Sciatic nerve (tissue), 2 donors: Measurements from ENCODE around the gene YTHDF2. TPM values are rescaled to one million over a fixed set of nuclear protein-coding genes. Genes with fewer than 3 reads are reported as not detected.
"Not testable (repeated sequence)": the region's sequence is repeated elsewhere in the genome, so short reads cannot be mapped to it uniquely, and the experiment has no call there.

ENCODE experiments used
- ATAC-seq: fragments of 200-7000 bp; cut with Tn5 transposase; one replicate; pipeline ENCODE4 v1.9.1; 2020; ENCODE audit warnings: mild to moderate bottlenecking, moderate library complexity
- DNase-seq: peaks from one replicate; pipeline ENCODE4 v3.0.0-alpha.2; 2020; ENCODE audit warnings: low spot score
- intact Hi-C: fragments of 100-400 bp; cut with DNase I; formaldehyde crosslinking; loops from one replicate; pipeline ENCODE4 v1.14.2; 2022
- total RNA-seq: library from RNA; stranded (reverse); fragmentation: NEBNext Ultra II Directional; extraction: Animal tissue kit (Norgen Biotek cat#: 25700); gene quantifications from one replicate; pipeline ENCODE4 v1.2.1, GENCODE V29; 2021
- donor health status: DM: no; HTN: no; CAD: no.
- donor health status: DM: no; HTN: no; CAD: no.

The YTHDF2 gene
- total RNA-seq, 1 donor from 2014 or later, result 51.8 TPM

DNA sequence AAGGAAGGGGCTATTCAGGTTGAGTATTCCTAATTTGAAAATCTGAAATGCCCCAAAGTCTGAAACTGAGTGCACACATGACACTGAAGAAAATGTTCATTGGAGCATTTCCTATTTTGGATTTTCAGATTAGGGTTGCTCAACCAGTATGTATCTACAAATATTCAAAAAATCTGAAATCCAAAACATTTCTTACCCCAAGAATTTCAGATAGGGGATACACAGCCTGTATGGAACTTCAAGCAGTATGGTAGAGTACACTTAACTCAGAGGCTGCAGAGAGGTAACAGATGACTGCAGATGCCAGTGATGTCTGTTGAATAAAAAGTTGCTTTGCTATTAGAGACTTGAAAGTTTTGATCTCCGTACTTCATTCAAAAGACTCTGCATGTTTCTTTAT, 19.0 kb downstream of the YTHDF2 start:
- ATAC-seq, result no peak
- intact Hi-C loops, result no loop called here
- no peak for DNase-seq

GRCh38 chr1:28756846-28757245, 20.1 kb downstream of the YTHDF2 start:
- no peak for ATAC-seq
- DNase-seq, result no peak
- intact Hi-C loops, result no loop called here

DNA sequence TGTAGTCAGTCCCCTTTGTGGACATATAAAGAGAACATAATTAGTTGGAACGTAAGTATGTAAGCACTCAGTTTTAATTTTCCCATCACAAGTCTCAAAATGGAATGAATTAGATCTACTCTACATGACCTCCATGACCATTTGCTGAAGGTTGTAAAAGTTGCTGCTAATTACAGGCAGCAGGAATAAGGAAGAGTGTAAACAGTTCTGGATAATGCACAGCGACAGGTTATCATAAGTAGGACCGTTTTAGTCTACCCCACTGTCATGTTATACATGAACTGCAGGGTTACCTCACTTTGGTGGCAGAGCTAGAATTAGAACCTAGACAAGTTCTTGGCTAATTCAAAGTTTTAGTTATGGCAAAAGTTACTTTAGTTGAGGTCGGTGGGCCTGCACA, 21.7 kb downstream of the YTHDF2 start:
- intact Hi-C loops, result no loop called here
- ATAC-seq, result no peak
- DNase-seq, result no peak

GRCh38 chr1:28759257-28759656, 22.5 kb downstream of the YTHDF2 start:
- ATAC-seq (no peak), DNase-seq (no peak)
- intact Hi-C loops, result no loop called here

DNA sequence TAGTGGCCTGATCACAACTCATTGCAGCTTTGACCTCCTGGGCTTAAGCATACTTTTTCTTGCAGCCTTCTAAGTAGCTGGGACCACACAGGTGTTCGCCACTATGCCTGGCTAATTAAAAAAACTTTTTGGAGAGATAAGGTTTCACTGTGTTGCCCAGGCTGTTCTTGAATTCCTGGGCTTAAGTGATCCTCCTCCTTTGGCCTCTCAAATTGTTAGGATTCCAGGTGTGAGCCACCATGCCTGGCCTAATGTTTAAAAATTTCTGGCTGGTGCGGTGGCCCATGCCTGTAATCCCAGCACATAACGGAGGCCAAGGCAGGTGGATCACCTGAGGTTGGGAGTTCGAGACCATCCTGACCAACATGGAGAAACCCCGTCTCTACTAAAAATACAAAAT, 24.4 kb downstream of the YTHDF2 start:
- DNase-seq (no peak), ATAC-seq (no peak)

GRCh38 chr1:28766532-28767183, 29.9 kb downstream of the YTHDF2 start:
- no peak for ATAC-seq
- DNase-seq, result no peak
- intact Hi-C loops, result no loop called here

More for the DNA sequence above, 24.4 kb downstream of the YTHDF2 start:
- intact Hi-C loops, result no loop called here

GRCh38 chr1:28770601-28771165, 33.9 kb downstream of the YTHDF2 start:
- no peak for DNase-seq
- intact Hi-C loops, result no loop called here
- ATAC-seq, result no peak

- ATAC-seq, DNase-seq, intact Hi-C loops: not testable (repeated sequence)
Observed at GRCh38 chr1:28771921-28772320, 35.2 kb downstream of the YTHDF2 start.

DNA sequence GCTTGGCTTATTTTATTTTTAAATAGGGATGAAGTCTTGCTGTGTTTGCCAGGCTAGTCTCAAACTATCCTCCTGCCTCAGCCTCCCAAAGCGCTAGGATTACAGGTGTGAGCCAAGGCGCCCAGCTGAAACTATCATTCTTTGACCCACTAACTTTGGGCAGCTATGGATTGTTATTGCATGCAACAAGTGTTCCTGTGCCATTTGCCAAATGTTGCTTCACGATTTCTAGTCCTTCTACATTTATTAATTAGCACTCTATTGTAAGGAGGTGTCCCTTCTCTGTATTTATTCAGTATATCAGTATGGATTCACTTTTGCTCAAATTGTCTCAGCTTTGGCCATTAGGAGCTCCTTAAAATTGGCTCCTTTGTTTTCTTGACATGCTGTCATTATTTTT, 36.4 kb downstream of the YTHDF2 start:
- intact Hi-C loops, result no loop called here
- ATAC-seq (no peak), DNase-seq (no peak)

- intact Hi-C loops, result no loop called here
- DNase-seq (peak; percentile 85), ATAC-seq (peak; percentile 98)
Observed at GRCh38 chr1:28775121-28775942, 38.6 kb downstream of the YTHDF2 start.

DNA sequence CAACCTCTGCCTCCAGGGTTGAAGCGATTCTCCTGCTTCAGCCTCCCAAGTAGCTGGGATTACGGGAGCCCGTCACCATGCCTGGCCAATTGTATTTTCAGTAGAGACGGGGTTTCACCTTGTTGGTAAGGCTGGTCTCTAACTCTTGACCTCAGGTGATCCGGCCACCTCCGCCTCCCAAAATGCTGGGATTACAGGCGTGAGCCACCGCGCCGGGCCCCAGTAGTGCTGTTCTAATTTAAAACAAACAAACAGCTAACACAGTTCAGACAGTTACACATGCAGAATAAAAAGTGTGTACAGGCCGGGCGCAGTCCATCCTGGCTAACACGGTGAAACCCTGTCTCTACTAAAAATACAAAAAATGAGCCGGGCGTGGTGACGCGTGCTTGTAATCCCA, 39.6 kb downstream of the YTHDF2 start:
- intact Hi-C loops, result no loop called here
- DNase-seq, result peak; percentile 41
- no peak for ATAC-seq

DNA sequence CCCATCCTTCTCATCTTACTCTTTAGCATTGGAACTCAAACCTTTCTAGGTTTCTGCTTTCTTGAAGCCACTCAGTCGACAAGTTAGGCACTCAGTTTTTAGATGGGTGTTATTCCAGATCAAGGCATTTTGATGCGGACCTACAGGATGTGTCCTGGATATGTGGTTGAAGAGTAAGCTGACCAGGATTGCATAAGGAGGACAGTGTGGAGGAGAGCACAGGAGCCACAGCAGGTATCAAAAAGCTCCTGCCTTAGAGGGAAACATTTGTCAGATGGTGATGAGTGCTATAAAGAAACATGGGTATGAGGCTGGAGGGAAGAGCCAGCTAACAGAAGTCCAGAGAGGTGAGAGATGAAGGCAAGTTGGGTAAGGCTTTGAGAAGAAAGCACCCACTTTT, 41.3 kb downstream of the YTHDF2 start:
- intact Hi-C loops, result no loop called here
- DNase-seq (no peak), ATAC-seq (no peak)

DNA sequence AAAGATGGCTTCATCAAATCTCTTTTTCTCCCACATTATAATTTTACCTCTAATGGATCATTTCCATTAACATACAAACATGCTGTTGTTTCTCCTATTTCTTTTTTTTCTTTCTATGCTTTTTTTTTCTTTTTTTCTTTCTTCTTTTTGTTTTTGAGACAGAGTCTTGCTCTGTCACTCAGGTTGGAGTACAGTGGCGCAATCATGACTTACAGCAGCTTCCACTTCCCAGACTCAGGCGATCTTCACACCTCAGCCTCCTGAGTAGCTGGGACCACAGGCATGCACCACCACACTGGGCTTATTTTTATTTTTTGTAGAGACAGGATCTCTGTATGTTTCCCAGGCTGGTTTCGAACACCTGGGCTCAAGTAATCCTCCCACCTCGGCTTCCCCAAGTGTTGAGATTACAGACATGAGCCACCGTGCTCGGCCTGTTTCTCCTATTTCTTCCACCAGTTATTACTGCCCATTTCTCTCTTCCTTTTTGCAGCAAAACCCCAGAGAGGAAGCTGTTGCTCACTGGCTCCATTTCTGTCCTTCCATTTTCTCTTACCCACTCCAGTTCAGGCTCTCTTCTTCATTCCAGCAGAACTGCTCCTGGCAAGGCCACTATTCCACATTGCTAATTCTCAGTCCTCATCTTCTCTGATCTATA, 43.1 kb downstream of the YTHDF2 start:
- ATAC-seq, result no peak
- intact Hi-C loops, result no loop called here
- peak; percentile 27 for DNase-seq

DNA sequence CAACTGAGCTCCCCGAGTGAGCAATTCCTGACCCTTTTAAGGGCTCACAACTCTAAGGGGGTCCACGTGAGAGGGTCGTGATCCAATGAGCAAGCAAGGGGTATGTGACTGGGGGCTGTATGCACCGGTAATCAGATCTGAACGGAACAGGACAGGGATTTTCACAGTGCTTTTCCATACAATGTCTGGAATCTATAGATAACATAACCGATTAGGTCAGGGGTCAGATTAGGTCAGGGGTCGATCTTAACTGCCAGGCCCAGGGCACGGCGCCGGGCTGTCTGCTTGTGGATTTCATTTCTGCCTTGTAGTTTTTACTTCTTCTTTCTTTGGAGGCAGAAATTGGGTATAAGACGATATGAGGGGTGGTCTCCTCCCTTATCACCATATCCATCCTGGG, 44.6 kb downstream of the YTHDF2 start:
- DNase-seq (no peak), ATAC-seq (no peak)
- intact Hi-C loops, result no loop called here

DNA sequence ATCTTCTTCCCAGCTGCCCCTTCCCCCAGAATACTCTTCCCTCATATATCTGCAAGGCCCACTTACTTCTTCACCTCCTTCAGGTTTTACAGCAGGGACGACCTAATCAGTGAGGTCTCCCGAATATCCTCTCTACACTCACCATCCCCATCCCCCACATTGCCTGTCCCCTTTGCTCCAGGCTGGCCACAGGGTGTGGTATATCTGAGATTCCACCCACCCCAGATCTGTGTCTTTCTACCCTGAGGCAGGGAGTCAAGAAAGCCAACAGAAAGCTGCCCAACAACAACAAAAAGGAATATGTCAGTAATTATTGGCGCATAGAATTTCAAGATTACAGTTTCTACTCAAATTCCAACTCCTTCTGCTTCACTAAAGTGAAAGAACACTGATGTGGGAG, 45.3 kb downstream of the YTHDF2 start:
- intact Hi-C loops, result no loop called here
- ATAC-seq (no peak), DNase-seq (no peak)

DNA sequence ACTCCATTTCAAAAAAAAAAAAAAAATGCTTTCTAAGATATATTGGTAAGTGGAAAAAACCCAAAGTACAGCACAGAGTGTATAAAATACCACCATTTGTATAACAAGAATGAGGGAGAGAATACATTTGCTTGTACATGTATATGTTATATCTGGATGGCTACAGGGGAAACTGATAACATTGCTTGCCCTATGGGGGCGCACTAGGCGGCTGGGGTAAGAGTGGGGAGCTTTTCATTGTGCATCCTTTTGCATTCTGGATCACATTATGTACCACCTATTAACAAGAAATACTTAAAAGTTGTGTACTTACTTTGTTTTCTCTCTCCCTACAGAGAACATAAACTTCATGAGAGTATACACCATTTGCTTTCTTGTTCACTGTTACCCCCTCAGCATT, 46.6 kb downstream of the YTHDF2 start:
- DNase-seq, result no peak
- no peak for ATAC-seq
- intact Hi-C loops, result no loop called here

GRCh38 chr1:28789412-28789811, 52.7 kb downstream of the YTHDF2 start:
- ATAC-seq, result no peak
- intact Hi-C loops, result loop anchor here (5.0 kb wide), 1 partner anchor 88 kb away; no protein-coding TSS in a partner anchor
- no peak for DNase-seq

- ATAC-seq (no peak), DNase-seq (no peak)
- intact Hi-C loops, result loop anchor here (5.0 kb wide), 1 partner anchor 87 kb away; no protein-coding TSS in a partner anchor
Observed at GRCh38 chr1:28789816-28790215, 53.1 kb downstream of the YTHDF2 start.

GRCh38 chr1:28790377-28791035, 53.8 kb downstream of the YTHDF2 start:
- intact Hi-C loops, result no loop called here
- ATAC-seq, result no peak
- no peak for DNase-seq
